ENCODE data around the gene DMXL1.

The DMXL1 gene, protein sequence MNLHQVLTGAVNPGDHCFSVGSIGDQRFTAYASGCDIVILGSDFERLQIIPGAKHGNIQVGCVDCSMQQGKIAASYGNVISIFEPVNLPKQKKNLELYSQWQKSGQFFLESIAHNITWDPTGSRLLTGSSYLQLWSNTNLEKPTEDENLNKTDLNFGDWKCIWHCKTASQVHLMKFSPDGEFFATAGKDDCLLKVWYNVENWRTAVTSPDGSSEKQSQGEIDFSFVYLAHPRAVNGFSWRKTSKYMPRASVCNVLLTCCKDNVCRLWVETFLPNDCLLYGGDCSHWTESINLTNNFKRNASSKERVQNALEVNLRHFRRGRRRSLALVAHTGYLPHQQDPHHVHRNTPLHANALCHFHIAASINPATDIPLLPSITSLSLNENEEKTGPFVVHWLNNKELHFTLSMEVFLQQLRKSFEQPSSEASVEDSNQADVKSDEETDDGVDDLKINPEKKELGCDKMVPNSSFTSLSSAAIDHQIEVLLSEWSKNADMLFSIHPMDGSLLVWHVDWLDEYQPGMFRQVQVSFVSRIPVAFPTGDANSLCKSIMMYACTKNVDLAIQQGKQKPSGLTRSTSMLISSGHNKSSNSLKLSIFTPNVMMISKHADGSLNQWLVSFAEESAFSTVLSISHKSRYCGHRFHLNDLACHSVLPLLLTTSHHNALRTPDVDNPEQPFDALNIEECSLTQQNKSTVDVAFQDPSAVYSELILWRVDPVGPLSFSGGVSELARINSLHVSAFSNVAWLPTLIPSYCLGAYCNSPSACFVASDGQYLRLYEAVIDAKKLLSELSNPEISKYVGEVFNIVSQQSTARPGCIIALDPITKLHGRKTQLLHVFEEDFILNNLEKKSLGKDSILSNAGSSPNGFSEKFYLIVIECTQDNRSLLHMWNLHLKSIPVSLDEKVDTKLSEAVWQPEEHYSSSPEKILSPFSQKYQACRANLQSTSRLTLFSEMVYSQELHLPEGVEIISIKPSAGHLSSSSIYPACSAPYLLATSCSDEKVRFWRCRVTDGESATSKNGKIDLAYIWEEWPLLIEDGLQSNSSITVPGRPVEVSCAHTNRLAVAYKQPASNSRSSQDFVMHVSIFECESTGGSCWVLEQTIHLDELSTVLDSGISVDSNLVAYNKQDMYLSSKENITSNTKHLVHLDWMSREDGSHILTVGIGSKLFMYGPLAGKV (N-terminal part only)

DNA sequence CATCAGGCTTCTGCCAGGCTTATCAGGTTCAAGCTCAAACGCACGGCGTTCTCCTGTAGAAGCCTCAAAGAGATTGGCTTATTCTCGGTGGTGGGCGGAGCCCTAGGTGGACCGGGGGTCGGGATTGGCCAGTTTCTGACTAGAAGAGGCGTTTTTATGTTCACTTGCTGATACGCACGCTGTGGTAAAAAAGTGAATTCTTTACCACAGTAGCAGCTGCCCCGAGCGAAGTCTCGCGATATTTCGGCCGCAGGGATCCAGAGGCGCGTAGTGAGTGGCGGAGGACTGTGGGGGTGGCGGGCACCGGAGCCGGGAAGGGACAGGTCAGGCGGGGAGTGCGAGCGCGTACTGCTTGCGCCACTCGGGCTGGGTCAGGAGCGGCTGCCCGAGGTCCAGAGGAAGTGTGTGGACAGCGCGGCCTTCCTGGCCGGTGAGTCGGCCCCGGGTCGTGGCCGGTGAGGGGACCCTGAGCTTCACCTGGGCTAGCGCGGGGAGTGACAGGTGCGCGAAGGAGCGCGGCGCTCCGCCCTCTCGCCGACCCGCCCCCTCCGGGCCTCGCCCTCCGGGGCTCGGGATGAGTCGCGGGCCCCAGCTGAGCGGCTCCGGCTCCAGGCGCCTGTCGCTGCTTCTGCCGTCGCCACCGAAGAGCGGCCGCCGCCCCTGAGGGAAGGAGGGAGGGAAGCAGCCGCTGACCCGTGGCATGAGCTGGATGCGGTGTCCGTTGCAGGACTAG, at the start of gene DMXL1:
TSS of gene DMXL1 (plus strand) at position 260 of the 733 bp plus-strand sequence. CDS start 483 bp downstream, outside the sequence.
- DNase-seq = peak; percentile 96

DNA sequence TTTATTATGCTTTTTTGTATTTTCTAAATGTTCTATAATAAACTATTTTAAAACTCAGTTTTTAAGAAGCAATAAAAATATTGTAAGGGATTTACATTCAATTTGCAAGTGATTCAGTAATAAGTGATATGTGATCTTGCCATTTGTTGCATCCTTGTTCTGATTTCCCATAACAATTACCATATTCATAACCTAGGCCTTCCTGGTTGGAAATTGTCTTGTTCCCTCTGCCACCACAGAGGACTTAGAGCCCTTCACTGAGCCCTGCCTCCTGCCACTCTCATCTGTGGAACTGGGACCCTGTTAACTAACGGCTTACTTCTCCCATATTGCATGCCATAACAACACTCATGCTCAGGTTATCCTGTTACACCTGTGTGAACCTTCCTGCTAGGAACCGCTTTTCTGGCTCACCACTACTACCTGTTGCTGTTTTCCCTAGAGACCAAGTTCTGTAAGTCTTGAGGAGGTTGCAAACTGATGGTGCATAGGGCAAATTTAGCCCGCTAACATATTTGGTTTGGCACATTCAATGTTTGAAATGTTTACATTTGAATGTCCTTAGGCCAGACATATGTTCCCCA, 49.6 kb upstream of the DMXL1 start:
- no peak for DNase-seq

DNA sequence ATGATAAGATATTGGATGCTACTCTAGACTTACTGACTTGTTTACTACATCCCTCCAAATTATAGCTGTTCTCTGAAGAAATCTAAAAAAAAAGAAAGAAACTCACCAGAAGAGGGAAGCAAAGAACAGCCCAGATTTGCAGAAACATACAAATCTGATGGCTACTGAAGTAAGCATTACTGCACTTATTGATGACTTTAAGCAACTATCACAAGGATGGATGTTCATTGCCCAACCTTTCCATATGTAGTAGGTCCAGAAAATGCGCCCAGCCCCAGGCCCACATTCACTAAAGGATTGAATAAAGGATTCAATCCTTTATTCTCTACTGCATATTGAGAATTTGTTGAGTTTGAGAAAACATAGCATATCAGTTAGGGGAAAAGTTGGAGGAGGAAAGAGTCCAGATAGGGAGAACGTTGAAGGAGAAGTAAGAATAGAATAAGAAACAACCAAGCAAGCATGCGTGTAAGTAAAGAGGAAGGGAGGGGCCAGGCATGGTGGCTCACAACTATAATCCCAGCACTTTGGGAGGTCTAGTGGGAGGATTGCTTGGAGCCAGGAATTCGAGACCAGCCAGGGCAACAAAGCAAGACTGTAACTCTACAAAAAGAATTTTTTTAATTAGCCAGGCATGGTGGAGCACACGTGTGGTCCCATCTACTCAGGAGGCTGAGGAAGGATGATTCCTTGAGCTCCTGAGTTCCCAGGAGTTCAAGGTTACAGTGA, 48.7 kb upstream of the DMXL1 start:
- no peak for DNase-seq

DNA sequence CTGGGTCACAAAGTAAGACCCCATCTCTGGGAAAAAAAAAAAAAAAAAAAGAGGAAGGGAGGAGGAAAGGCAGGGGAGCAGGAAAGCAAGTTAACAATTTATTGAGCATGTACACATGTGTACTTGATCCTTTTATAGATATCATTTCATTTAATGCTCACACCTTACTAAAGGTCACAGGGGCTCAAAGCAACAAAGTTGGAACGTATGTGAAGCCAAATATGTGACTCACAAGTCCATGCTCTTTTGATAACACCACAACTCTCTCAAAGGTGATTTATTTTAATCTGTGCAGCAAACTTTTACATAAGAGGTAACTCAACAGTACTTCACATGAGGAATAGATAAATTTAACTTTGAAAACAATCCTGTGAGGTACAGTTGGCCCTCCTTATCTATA, 48.1 kb upstream of the DMXL1 start:
- DNase-seq = no peak

DNA sequence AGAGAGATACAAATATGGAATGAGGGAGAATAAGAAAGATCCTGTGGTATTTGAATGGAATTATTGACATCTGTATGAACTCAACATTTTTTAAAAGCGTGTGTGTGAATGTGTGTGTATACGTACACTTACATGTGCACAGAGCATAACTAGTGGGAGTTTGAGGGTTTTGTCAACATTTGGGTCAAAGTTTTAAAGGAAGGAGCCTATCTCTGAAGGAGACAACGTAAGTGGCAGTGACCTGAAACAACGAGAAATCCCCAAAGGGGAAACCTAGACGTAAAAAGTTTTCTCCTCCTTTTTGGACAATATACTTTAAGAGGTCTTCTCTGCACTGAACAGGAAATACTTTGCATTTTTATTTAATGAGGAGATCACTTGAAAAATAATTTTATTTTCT, 42.3 kb upstream of the DMXL1 start:
- no peak for DNase-seq

DNA sequence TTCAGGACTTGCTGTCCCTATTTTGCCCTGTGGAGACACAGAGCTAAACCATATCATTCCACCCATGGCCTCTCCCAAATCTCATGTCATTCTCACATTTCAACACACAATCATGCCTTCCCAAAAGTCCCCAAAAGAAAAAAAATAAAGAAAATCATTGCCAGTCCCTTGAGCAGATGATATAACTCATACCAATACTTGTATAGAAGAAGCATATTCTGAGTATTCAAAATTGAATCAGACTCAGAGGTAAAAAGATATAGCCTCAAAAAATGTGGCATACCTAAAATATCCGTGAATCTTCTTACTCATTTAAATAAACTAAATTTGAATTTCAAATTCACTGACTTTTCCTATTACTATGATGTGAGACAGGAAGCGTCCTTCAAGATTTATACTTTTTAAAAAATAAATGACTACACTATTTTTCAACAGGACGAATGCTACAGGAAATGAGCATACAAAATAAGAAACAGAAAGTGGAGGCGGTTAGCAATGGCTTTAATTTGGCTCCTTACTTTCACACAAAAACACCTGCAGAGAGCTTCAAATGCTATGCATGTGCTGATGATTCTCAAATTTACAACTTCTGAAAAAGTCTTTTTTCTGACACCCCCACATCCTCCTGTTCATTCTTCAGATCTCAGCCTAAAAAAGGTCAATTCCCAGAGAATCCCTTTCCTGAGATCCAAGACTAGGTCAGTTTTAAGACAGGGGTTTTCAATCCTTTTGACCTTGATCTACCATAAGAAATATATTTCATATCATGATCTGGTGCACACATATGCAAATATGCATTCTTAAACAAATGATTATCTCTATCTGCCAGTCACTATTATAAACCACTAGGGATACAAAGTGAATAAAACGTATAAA, 39.6 kb upstream of the DMXL1 start:
- no peak for DNase-seq

DNA sequence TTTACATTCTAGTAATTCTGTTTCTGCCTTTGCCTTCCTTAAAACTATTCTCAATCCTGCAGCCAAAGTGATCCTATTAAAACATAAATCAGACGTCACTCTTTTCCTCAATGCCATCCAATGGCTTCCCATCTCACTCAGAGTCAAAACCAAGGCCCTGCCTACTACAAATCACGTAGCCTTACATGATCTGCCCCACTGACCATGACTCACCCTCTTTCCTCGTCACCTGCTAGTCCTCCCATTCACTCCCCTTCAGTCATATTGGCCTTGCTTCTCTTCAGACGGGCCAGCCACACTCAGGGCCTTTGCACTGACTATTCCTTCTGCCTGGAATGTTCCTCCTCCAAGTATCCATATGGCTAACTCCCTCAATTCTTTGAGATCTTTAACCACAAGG, 39.0 kb upstream of the DMXL1 start:
- DNase-seq = no peak

DNA sequence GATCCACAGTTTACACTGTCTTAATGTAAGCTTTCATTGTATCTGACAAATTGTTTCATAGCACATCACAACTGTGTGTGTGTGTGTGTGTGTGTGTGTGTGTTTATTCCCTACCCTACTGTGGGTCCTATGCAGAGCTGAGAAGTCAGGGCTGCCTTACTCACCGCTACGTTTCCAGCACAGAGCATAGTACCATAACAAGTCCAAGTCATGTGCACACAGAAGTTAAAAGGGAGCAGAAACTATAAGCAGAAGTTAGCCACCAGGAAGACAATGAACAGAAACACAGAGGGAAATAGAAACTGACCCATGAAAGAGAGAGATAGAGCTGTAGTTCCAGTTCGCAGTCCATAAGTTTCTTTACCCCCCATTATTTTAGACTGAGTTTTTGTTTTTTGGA, 38.2 kb upstream of the DMXL1 start:
- no peak for DNase-seq

DNA sequence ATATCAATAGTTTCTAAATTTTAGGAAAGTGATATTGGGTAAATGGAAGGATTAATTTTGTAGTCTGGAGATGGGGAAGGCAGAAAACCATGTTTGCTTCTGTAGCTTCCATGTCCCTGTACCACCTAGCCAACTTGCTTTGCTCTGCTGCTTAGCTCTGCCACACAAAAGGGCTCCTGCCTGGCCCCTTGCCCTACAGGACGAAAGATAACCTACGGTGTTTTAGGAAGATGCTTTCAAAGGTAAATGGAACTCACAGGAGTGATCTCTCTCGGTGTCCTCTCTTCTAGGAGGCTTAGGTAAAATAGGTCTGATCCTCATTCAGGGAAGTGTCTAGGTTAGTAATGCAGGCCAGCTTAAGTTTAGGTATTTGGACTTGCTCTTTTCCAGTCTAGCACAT, 37.8 kb upstream of the DMXL1 start:
- no peak for DNase-seq

DNA sequence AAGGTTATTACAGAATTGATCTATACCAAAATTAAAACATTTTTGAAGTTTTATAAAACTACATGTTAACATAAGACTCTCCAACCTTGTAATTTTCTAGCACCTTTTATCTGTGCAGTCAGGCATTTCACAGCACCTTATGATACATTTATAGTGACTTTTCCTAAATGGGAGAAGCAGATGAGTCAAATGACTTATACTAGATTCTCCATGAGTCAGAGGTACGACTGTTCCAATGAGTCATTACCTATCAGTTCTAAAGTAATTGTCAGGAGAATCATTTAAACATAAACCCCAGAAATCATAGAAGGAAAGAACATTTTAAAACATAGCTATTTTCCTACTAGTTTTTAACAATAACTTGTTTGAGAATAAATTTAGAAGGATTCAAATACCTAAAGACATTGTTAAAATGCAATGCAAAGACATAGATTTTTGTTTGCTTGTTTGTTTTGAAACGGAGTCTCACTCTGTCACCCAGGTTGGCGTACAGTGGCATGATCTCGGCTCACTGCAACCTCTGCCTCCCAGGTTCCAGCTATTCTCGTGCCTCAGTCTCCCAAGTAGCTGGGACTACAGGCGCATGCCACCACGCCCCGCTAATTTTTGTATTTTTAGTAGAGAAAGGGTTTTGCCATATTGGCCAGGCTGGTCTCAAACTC, 34.7 kb upstream of the DMXL1 start:
- DNase-seq = no peak

DNA sequence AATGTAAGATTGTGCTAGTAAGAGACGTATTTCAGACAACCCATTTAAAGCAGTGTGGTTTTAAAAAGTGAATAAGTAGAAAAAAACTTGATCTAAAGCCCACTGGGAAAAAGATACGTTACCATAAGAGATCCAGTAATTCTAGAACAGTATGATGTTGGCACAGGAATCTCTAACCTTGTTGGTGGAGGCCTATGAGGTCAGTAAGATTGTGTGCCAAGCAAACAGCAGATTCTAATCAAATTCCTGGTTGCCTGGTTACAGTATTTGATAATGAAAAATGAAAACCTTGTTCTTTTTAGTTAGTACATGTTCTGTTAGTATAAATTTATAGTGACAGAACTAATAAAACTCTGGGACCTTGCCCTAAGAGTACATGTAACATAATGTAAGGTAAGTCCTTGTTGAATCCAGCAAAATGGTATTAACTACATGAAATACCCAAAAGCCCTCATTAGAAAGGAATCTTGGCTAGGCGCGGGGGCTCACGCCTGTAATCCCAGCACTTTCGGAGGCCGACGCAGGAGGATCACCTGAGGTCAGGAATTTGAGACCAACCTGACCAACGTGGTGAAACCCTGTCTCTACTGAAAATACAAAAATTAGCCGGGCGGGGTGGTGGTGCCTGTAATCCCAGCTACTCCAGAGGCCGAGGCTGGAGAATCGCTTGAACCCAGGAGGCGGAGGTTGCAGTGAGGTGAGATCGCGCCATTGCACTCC, 33.2 kb upstream of the DMXL1 start:
- no peak for DNase-seq

DNA sequence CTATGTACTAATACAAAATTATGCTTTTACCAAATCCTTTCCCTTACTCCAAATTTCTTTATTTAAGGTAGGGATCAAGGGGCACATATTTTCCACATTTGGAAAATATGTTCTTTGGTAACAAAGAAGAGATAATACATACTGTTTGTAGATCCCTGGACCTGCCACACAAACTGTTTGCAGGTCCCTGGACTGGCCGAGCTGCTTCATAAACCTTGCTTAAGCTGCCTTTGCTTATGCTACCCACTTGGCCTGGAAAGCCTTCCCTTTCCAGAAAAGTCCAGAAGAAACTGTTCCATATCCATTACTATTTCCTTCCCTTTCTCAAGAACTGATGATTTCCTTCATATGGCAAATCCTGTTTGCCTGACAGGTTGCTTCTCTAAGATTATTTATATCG, 22.6 kb upstream of the DMXL1 start:
- DNase-seq = no peak

DNA sequence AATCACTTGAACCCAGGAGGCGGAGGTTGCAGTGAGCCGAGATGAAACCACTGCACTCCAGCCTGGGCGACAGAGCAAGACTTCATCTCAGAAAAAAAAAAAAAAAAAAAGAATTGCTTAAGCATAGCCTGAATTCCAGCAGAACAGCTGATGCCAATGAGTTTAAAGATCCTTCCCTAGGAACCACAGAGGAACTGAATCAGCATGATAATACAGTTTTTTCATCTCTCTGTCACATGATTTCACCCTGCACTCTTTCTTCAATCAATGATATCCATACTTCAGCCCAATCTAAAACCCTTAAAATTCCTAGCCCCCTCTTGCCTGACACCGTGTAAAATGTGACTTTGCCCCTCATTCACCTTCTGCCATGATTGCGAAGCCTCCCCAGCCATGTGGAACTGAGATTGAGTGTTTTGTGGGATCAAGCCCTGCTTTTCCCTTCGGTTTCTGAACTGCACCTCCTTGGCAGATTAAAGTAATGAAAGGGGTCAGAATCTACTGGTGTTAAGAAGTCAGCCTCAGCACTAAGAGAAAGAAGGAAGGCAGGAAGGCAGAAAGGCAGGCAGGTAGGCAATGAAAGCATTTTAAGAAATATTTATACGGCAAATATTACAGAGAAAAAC, 20.9 kb upstream of the DMXL1 start:
- no peak for DNase-seq

DNA sequence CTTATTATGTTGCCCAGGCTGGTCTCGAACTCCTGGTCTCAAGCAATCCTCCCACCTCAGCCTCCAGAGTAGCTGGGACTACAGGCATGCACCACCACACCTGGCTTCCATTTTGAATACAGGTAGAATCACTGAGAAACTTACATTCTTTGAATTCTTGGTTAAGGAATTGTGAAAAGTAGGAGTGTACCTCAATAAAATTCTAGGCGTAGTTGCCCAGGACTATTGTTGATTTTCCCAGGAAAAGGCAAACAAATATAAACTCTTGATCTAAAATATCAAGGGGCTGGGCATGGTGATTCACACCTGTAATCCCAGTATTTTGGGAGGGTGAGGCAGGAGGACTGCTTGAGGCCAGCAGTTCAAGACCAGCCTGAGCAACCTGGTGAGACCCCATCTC, 16.8 kb upstream of the DMXL1 start:
- no peak for DNase-seq

DNA sequence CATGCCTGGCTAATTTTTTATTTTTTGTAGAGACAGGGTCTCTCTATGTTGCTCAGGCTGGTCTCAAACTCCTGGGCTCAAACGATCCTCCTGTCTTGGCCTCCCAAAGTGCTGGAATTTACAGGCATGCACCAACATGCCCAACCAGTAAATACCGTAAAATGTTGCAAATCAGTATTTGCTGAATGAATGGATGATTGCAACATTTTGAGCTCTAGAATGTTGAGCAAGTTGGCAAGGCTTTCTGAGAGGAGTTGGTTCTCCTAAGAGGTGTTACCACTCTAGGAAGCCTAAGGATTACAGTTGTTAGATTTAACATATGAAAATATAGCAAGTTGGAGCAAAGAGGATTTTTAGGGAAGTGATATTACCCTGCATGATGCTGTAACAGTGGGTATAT, 15.6 kb upstream of the DMXL1 start:
- DNase-seq = no peak

DNA sequence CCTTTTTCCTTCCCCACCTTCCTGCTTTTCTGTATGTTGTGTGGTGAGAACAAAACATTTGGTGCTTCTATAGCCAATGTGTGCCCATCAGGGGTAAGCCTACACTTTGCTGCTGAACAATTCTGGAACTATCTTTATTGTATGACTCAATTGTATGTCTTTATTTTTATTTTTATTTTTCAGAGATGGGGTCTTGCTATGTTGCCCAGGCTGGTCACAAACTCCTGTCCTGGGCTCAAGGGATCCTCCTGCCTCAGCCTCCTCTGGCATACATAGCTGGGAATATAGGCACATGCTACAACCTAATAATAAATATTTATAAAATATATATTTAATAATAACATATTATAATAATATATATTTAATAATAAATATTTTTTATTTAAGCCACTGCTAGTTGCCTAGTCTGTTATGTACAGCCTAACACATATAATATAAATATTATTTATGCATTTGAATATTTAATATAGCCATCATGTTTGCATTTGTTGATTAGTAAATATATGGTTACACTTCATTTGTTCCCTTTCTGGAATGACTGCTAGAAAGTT, 11.8 kb upstream of the DMXL1 start:
- no peak for DNase-seq

DNA sequence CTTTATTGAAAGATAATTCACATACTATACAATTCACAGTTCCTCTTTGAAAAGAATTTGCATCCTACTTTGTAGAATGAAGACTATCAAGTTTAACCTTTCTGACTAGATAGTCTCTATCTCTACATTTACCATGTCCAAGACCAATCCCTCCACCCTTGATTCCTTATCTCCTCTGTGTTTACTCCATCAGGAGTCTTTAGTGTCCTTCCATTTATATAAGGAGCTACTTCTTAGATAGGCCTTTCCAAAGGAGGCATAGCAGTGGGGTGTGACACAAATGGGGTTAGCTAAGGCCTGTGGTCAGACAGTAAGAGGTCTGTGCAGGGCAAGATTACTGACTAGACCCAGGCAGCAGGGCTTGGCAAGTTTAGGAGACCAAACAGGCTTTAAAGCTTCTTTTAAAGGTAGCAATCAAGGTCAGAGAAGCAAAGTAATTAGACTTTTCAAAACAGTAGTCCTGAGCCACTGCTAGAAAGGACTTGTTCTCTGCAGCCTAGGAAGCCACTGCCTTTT, 11.1 kb upstream of the DMXL1 start:
- no peak for DNase-seq
